A549 (cell line): Measurements from ENCODE around the gene SSH3. TPM values are rescaled to one million over a fixed set of nuclear protein-coding genes. Genes with fewer than 3 reads are reported as not detected.

Source experiments
- ATAC-seq, 2 experiments: fragments of 200-7000 bp in 1 of 2; fragments of >200 bp in 1 of 2; cut with Nextera tagmentation in 1 of 2; cut with Tn5 transposase in 1 of 2; 3 replicates each; pipeline versions ENCODE4 v1.8.0 to v1.9.1; 2018 to 2020; ENCODE audit warnings: mild to moderate bottlenecking in 1 of 2, moderate library complexity in 1 of 2
- CTCF ChIA-PET: fragments of 300-600 bp; sonication (Branson Sonifier 250); formaldehyde crosslinking; extraction: SDS; loops from one replicate; lab custom pipeline; 2021; ENCODE audit warnings: antibody characterized with exemption, inconsistent platforms; lab: Yijun Ruan, JAX
- POLR2A ChIA-PET: fragments of 350-600 bp; formaldehyde crosslinking; extraction: SDS; loops from one replicate; lab custom pipeline; 2021; ENCODE audit warnings: antibody characterized with exemption, inconsistent platforms; lab: Yijun Ruan, JAX
- DNase-seq, 2 experiments: peaks; one replicate each; pipeline versions ENCODE4 v3.0.0 to v3.0.0-alpha.2; 2011 to 2016; ENCODE audit warnings: low read depth in 1 of 2, low spot score in 1 of 2
- FAIRE-seq: peaks from 2 replicates; lab custom pipeline; 2011; peaks lifted over from hg19 to GRCh38; lab: Jason Lieb, UNC
- H3K27ac ChIP-seq, 2 experiments: fragments of >200 bp; sonication (Bioruptor Twin); formaldehyde crosslinking; 3 replicates each; pipeline ENCODE4 v1.5.1; 2016 to 2017
- H3K4me1 ChIP-seq: fragments of >200 bp; sonication (Bioruptor Twin); formaldehyde crosslinking; 3 replicates; pipeline ENCODE4 v1.6.1; 2016
- H3K4me2 ChIP-seq: fragments of >200 bp; sonication (Bioruptor Twin); formaldehyde crosslinking; 3 replicates; pipeline ENCODE4 v1.6.1; 2016
- H3K4me3 ChIP-seq: fragments of >200 bp; sonication (Bioruptor Twin); formaldehyde crosslinking; 3 replicates; pipeline ENCODE4 v1.5.1; 2016
- H3K9me3 ChIP-seq: fragments of >200 bp; sonication (Bioruptor Twin); formaldehyde crosslinking; 3 replicates; pipeline ENCODE4 v1.6.1; 2016
- BHLHE40 ChIP-seq: IDR thresholded peaks from 2 replicates; pipeline ENCODE4 v1.6.1; 2012; ENCODE audit warnings: low read depth, low read length, inconsistent platforms
- CBX2 ChIP-seq: fragments of 200-600 bp; sonication (generic); IDR thresholded peaks from 2 replicates; pipeline ENCODE4 v1.6.1; 2016; ENCODE audit warnings: low read depth, mild to moderate bottlenecking, borderline replicate concordance
- CBX8 ChIP-seq: fragments of 200-600 bp; sonication (generic); IDR thresholded peaks from 2 replicates; pipeline ENCODE4 v1.6.1; 2016
- CHD2 ChIP-seq: fragments of 150-350 bp; IDR thresholded peaks from 2 replicates; pipeline ENCODE4 v1.6.1; 2014; ENCODE audit warnings: low read length; ENCODE audit not compliant: partially characterized antibody
- EHF ChIP-seq: fragments of 250-450 bp; sonication (Bioruptor Pico); IDR thresholded peaks from 2 replicates; pipeline ENCODE4 v1.5.0; 2020; ENCODE audit warnings: mild to moderate bottlenecking
- EP300 ChIP-seq, 2 experiments: fragments of >200 bp; sonication (Bioruptor Twin); formaldehyde crosslinking; IDR thresholded peaks; 2 replicates in 1 of 2; 3 replicates in 1 of 2; pipeline ENCODE4 v1.6.1; 2016 to 2017
- ESRRA ChIP-seq: fragments of 150-350 bp; IDR thresholded peaks from 2 replicates; pipeline ENCODE4 v1.6.1; 2014; ENCODE audit warnings: mild to moderate bottlenecking, low read length, borderline replicate concordance
- FOSB ChIP-seq: fragments of 250-450 bp; sonication (Bioruptor Pico); IDR thresholded peaks from 2 replicates; pipeline ENCODE4 v1.5.0; 2020; ENCODE audit warnings: mild to moderate bottlenecking, moderate library complexity
- FOSL2 ChIP-seq, 2 experiments: fragments of 450-650 bp in 1 of 2; fragments of >200 bp in 1 of 2; sonication (Bioruptor Twin) in 1 of 2; formaldehyde crosslinking; IDR thresholded peaks; 2 replicates each; pipeline versions ENCODE4 v1.5.0 to v1.6.1; 2016 to 2020; ENCODE audit warnings: mild to moderate bottlenecking in 1 of 2, moderate library complexity in 1 of 2
- FOXS1 ChIP-seq: fragments of 250-450 bp; sonication (Bioruptor Pico); IDR thresholded peaks from 2 replicates; pipeline ENCODE4 v1.5.0; 2020; ENCODE audit warnings: mild to moderate bottlenecking, moderate library complexity
- GATA3 ChIP-seq: IDR thresholded peaks from 2 replicates; pipeline ENCODE4 v1.6.1; 2012; ENCODE audit warnings: borderline replicate concordance
- HOXB5 ChIP-seq: fragments of 250-450 bp; sonication (Bioruptor Pico); IDR thresholded peaks from 2 replicates; pipeline ENCODE4 v1.5.0; 2020; ENCODE audit warnings: mild to moderate bottlenecking, moderate library complexity
- JUN ChIP-seq, 2 experiments: fragments of >200 bp; sonication (Bioruptor Twin); formaldehyde crosslinking; IDR thresholded peaks; 2 replicates in 1 of 2; 3 replicates in 1 of 2; pipeline ENCODE4 v1.6.1; 2016 to 2017
- JUNB ChIP-seq: fragments of >200 bp; sonication (Bioruptor Twin); formaldehyde crosslinking; IDR thresholded peaks from 2 replicates; pipeline ENCODE4 v1.6.1; 2016
- KDM5A ChIP-seq: fragments of 200-600 bp; sonication (generic); IDR thresholded peaks from 2 replicates; pipeline ENCODE4 v1.6.1; 2016; ENCODE audit warnings: antibody characterized with exemption, mild to moderate bottlenecking
- NR3C1 ChIP-seq: fragments of >200 bp; sonication (Bioruptor Twin); formaldehyde crosslinking; IDR thresholded peaks from 3 replicates; pipeline ENCODE4 v1.6.1; 2017
- PHF8 ChIP-seq: fragments of 200-600 bp; sonication (generic); IDR thresholded peaks from 2 replicates; pipeline ENCODE4 v1.6.1; 2016; ENCODE audit warnings: low read depth, mild to moderate bottlenecking, antibody characterized with exemption, moderate library complexity, borderline replicate concordance
- POLR2AphosphoS2 ChIP-seq: conservative IDR thresholded peaks from 2 replicates; pipeline ENCODE4 v1.6.1; 2012; ENCODE audit warnings: low read length, improper control_type of control experiment, inconsistent platforms
- RARB ChIP-seq: fragments of 250-450 bp; sonication (Bioruptor Pico); IDR thresholded peaks from 2 replicates; pipeline ENCODE4 v1.8.0; 2021; ENCODE audit warnings: mild to moderate bottlenecking, moderate library complexity
- SMC3 ChIP-seq: fragments of >200 bp; sonication (Bioruptor Twin); formaldehyde crosslinking; IDR thresholded peaks from 3 replicates; pipeline ENCODE4 v1.6.1; 2018; ENCODE audit warnings: inconsistent platforms
- ZC3H11A ChIP-seq: fragments of 450-650 bp; IDR thresholded peaks from 2 replicates; pipeline ENCODE4 v1.6.1; 2014; ENCODE audit warnings: antibody characterized with exemption, mild to moderate bottlenecking
- ZFP36 ChIP-seq: fragments of 450-650 bp; IDR thresholded peaks from 2 replicates; pipeline ENCODE4 v1.6.1; 2014; ENCODE audit warnings: borderline replicate concordance; ENCODE audit not compliant: partially characterized antibody
- WGBS: methylation state at CpG from one replicate; pipeline ENCODE4 v1.1.6; 2017; ENCODE audit errors: missing lambda C conversion rate; 5-methylcytosine and 5-hydroxymethylcytosine counted together
- polyA plus RNA-seq, 4 experiments: library from polyadenylated mRNA; depleted of rRNA in 3 of 4; stranded (reverse); fragments of >200 nt; fragmentation: RNase III in 1 of 4; extraction: RNeasy Plus Mini Kit Qiagen cat#74134 plus additional on column Dnase treatment in 1 of 4; gene quantifications; 2 replicates in 3 of 4; 3 replicates in 1 of 4; pipeline ENCODE4 v1.2.3, GENCODE V29; 2011 to 2017
- TF ChIP-seq, protein P1 (sequence below): IDR thresholded peaks from 2 replicates; pipeline ENCODE4 v1.6.1; 2012
- TF ChIP-seq, protein P2 (sequence below): fragments of 150-350 bp; IDR thresholded peaks from 2 replicates; pipeline ENCODE4 v1.6.1; 2014; ENCODE audit warnings: low read depth, mild to moderate bottlenecking, low read length
- TF ChIP-seq, protein P3 (sequence below): fragments of >200 bp; sonication (Bioruptor Twin); formaldehyde crosslinking; IDR thresholded peaks from 3 replicates; pipeline ENCODE4 v1.6.1; 2016
- TF ChIP-seq, protein P4 (sequence below): IDR thresholded peaks from 2 replicates; pipeline ENCODE4 v1.6.1; 2012
- TF ChIP-seq, protein P5 (sequence below): fragments of 250-450 bp; sonication (Bioruptor Pico); IDR thresholded peaks from 2 replicates; pipeline ENCODE4 v1.5.0; 2021; ENCODE audit warnings: mild to moderate bottlenecking, moderate library complexity, borderline replicate concordance

Gene SSH3
- polyA plus RNA-seq, 2 of the 4 experiments (the other 2 are of a cell fraction), result 13.9 to 24.1 TPM

DNA sequence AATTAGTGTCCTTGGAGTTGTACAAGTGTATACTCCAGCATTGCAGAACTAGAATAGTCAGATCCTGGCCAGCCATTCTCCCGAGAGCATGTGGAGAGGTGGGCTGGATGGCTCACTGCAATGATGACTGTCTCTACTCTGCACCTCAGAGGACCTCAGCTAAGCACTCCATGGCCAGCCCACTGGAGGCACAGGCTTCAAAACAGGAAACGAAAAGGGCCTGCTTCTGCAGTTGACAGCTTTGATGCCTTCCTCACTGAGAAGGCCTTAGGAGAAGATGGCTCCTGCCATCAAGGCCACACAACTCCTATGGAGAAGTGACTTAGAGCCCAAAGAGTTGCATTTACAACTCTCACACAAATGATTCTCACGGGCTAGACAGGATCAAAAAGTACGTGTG lies 40.9 kb downstream of the SSH3 start (continued):
- TF ChIP-seq, protein P1, sequence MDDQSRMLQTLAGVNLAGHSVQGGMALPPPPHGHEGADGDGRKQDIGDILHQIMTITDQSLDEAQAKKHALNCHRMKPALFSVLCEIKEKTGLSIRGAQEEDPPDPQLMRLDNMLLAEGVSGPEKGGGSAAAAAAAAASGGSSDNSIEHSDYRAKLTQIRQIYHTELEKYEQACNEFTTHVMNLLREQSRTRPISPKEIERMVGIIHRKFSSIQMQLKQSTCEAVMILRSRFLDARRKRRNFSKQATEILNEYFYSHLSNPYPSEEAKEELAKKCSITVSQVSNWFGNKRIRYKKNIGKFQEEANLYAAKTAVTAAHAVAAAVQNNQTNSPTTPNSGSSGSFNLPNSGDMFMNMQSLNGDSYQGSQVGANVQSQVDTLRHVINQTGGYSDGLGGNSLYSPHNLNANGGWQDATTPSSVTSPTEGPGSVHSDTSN, result no peak
- TF ChIP-seq CHD2 (no peak), CBX8 (no peak), ZFP36 (no peak), NR3C1 (no peak)
- TF ChIP-seq, protein P2, sequence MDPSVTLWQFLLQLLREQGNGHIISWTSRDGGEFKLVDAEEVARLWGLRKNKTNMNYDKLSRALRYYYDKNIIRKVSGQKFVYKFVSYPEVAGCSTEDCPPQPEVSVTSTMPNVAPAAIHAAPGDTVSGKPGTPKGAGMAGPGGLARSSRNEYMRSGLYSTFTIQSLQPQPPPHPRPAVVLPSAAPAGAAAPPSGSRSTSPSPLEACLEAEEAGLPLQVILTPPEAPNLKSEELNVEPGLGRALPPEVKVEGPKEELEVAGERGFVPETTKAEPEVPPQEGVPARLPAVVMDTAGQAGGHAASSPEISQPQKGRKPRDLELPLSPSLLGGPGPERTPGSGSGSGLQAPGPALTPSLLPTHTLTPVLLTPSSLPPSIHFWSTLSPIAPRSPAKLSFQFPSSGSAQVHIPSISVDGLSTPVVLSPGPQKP, result no peak

DNA sequence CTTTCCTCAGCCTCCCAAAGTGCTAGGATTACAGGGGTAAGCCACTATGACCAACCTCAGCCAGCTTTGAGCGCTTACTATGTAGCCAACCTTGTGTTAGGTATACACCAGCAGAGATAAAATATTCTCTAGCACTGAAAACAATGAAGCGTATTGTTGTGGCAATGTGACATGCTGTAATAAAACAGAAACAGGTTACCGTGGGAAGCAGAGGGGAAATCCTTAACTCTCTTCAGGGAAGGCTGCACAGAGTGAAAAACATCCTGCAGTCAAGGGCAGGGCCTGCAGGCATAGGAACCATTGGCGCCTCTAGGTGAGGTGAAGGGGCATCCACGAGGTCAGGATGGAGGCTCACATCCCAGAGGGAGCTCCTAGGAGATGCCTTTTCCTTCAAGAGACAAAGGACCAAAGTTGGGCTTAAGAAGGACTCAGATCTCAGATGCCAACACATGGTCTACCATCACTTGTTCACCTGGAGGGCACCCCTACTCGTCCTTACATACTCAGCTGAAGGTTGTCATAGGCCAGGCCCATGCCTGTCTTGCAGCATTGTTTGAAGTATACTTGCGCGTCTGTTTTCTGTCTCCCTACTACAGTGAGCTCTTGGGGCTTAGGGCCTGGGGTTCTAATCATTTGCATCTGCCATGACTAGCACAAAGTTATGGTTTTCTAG lies 42.1 kb downstream of the SSH3 start:
- WGBS, result 73% methylated on average over 8 of the region's 8 CpGs
- FAIRE-seq, result no peak
- ATAC-seq, result peak; percentile 47; a peak in 5 of 6 replicates
- TF ChIP-seq ZC3H11A, result 0 out of 2 replicates have a peak, but pooled peaks have one; percentile 9
- no peak for TF ChIP-seq RARB
- no peak for TF ChIP-seq GATA3
- TF ChIP-seq EHF (CRISPR knock-in tag), result no peak
- 0 out of 3 replicates have a peak, but pooled peaks cover 4% of the 10 kb centered on the region for H3K9me3 ChIP-seq
- no peak overlapping the region for H3K4me3 ChIP-seq
- H3K4me1 ChIP-seq, result peaks cover 55% of the 10 kb centered on the region
- POLR2A ChIA-PET, result interaction anchor here (0.8 to 2.2 kb wide), 9 partner anchors 10 to 287 kb away, joined by 3 to 37 read pairs (median 5); partner anchors contain the start of genes CLCF1 and RAD9A
- peak overlapping the region; percentile 49 for H3K4me2 ChIP-seq
- no peak for DNase-seq
- H3K27ac ChIP-seq, result peak overlapping the region; percentile 65 to 82
- CTCF ChIA-PET, result interaction anchor here (0.6 to 8.6 kb wide), 37 partner anchors 8 to 339 kb away, joined by 3 to 212 read pairs (median 4); partner anchors contain the start of genes AIP, CDK2AP2, POLD4 and PPP1CA

DNA sequence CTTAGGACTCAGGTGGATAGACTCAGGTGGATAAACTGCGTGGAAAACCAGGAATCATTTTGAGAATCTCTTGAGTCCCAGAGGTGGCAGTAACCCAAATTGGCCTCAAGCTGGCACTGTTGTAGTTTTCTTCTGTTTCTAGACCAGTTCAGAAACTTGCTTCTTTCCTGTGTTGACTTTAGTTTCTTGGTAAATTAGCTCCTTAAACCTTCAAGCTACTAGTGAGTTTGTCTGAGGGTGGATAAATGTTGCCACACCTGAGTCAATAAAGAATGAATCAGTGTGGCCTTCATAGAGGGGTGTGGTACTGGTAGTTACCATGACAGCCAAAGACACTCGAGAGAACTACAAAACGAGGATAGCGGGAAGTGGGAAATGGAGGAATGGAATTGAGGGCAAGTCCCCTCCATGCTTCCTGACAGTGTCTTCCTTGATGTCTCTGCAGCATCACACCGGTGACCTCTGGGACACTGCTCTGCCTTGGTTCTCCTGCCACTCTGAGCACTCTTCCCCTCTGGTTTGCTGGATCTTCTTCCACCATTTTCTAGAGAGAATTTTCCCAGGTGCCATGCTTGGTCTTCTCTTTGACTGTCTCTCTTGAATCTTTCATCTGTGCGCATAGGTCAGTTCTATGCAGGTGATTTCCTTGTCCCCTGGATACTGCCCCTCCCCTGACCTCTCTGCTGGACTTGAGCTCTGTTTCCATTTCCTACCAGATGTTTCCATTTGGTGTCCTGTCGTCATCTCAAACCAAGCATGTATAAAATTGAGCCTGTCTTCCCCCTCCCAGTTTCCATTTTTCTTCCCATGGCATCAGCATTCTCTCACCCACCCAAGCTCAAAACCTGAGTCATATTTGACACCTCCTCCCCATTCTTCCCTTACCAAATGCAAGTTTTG lies 42.8 kb downstream of the SSH3 start:
- peak; percentile 68 for FAIRE-seq
- H3K4me3 ChIP-seq, result no peak overlapping the region
- TF ChIP-seq FOSB (CRISPR knock-in tag) (0 out of 2 replicates have a peak, but pooled peaks have one; percentile 66), PHF8 (no peak), KDM5A (no peak), POLR2AphosphoS2 (peak; percentile 56; the same call in 1 of the 2 replicates), FOXS1 (CRISPR knock-in tag) (0 out of 2 replicates have a peak, but pooled peaks have one; percentile 38), JUN (IDR thresholded peaks at IDR 0.05) (peak; percentile 72 to 84), ESRRA (no peak), CBX2 (no peak), JUNB (peak; percentile 76), HOXB5 (peak; percentile 46; the same call in 1 of the 2 replicates), EP300 (IDR thresholded peaks at IDR 0.05) (peak; percentile 23 to 54; a peak in 1 of 5 replicates), SMC3 (peak; percentile 78), EHF (CRISPR knock-in tag) (peak; percentile 79; the same call in 1 of the 2 replicates), FOSL2 (IDR thresholded peaks at IDR 0.05) (peak; percentile 89), FOSL2 (CRISPR knock-in tag; IDR thresholded peaks at IDR 0.05) (peak; percentile 99), BHLHE40 (no peak)
- TF ChIP-seq, protein P3, sequence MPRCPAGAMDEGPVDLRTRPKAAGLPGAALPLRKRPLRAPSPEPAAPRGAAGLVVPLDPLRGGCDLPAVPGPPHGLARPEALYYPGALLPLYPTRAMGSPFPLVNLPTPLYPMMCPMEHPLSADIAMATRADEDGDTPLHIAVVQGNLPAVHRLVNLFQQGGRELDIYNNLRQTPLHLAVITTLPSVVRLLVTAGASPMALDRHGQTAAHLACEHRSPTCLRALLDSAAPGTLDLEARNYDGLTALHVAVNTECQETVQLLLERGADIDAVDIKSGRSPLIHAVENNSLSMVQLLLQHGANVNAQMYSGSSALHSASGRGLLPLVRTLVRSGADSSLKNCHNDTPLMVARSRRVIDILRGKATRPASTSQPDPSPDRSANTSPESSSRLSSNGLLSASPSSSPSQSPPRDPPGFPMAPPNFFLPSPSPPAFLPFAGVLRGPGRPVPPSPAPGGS, result 0 out of 3 replicates have a peak, but pooled peaks have one; percentile 48
- TF ChIP-seq, protein P4, sequence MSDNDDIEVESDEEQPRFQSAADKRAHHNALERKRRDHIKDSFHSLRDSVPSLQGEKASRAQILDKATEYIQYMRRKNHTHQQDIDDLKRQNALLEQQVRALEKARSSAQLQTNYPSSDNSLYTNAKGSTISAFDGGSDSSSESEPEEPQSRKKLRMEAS, result peak; percentile 63
- TF ChIP-seq, protein P5, sequence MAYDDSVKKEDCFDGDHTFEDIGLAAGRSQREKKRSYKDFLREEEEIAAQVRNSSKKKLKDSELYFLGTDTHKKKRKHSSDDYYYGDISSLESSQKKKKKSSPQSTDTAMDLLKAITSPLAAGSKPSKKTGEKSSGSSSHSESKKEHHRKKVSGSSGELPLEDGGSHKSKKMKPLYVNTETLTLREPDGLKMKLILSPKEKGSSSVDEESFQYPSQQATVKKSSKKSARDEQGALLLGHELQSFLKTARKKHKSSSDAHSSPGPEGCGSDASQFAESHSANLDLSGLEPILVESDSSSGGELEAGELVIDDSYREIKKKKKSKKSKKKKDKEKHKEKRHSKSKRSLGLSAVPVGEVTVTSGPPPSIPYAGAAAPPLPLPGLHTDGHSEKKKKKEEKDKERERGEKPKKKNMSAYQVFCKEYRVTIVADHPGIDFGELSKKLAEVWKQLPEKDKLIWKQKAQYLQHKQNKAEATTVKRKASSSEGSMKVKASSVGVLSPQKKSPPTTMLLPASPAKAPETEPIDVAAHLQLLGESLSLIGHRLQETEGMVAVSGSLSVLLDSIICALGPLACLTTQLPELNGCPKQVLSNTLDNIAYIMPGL (CRISPR knock-in tag), result no peak

More for the DNA sequence above, 42.8 kb downstream of the SSH3 start:
- Histone ChIP-seq H3K27ac (peak overlapping the region; percentile 65 to 82), H3K9me3 (0 out of 3 replicates have a peak, but pooled peaks cover 4% of the 10 kb centered on the region), H3K4me1 (peaks cover 62% of the 10 kb centered on the region), H3K4me2 (peak overlapping the region; percentile 49)
- 10% methylated on average over 7 of the region's 7 CpGs for WGBS
- DNase-seq (peak; percentile 83 to 97), ATAC-seq (peak; percentile 84 to 90)
- POLR2A ChIA-PET, result interaction anchor here (0.7 to 2.2 kb wide), 10 partner anchors 9 to 286 kb away, joined by 3 to 37 read pairs (median 4); partner anchors contain the start of genes CLCF1, PPP1CA and RAD9A
- CTCF ChIA-PET, result interaction anchor here (0.6 to 8.6 kb wide), 41 partner anchors 9 to 340 kb away, joined by 3 to 212 read pairs (median 4); partner anchors contain the start of genes AIP, CDK2AP2, POLD4 and PPP1CA
